H1 (cell line): ENCODE results near the gene DCDC2B. TPM values are rescaled to one million over a fixed set of nuclear protein-coding genes. Genes with fewer than 3 reads are reported as not detected.

ENCODE experiments used
- CTCF ChIA-PET: fragments of 300-600 bp; sonication (Branson Sonifier 250); formaldehyde crosslinking; loops from one replicate; lab custom pipeline; 2021; ENCODE audit not compliant: partially characterized antibody; lab: Charles Lee
- POLR2A ChIA-PET: fragments of 300-600 bp; sonication (Branson Sonifier 250); formaldehyde crosslinking; loops from one replicate; lab custom pipeline; 2021; ENCODE audit warnings: inconsistent platforms; ENCODE audit not compliant: partially characterized antibody; lab: Charles Lee
- DNase-seq, 2 experiments: peaks; one replicate each; pipeline versions ENCODE4 v3.0.0 to v3.0.0-alpha.2; 2010 to 2022; ENCODE audit warnings: low spot score in 2 of 2, low read depth in 1 of 2, mixed read lengths in 1 of 2
- FAIRE-seq: peaks from 2 replicates; lab custom pipeline; 2011; peaks lifted over from hg19 to GRCh38; lab: Jason Lieb, UNC
- H2AFZ ChIP-seq: 2 replicates; pipeline ENCODE4 v1.8.1; 2012; ENCODE audit warnings: low read length, inconsistent platforms
- H2AK5ac ChIP-seq: 2 replicates; pipeline ENCODE4 v1.6.1; 2013; ENCODE audit warnings: low read depth, low read length
- H2BK120ac ChIP-seq: replicated peaks from 2 replicates; pipeline ENCODE3; 2013; ENCODE audit warnings: low read depth, low read length, inconsistent platforms
- H2BK12ac ChIP-seq: 2 replicates; pipeline ENCODE4 v1.6.1; 2013; ENCODE audit warnings: low read depth, low read length
- H2BK15ac ChIP-seq: 2 replicates; pipeline ENCODE4 v1.6.1; 2013; ENCODE audit warnings: low read length
- H2BK20ac ChIP-seq: 2 replicates; pipeline ENCODE4 v1.6.1; 2013; ENCODE audit warnings: low read length
- H2BK5ac ChIP-seq: 2 replicates; pipeline ENCODE4 v1.6.1; 2013; ENCODE audit warnings: low read depth, low read length
- H3K14ac ChIP-seq: 2 replicates; pipeline ENCODE4 v1.6.1; 2013; ENCODE audit warnings: inconsistent platforms; ENCODE audit not compliant: insufficient read length
- H3K18ac ChIP-seq: 2 replicates; pipeline ENCODE4 v1.6.1; 2013; ENCODE audit warnings: low read length; ENCODE audit errors: extremely low read depth
- H3K23ac ChIP-seq: 2 replicates; pipeline ENCODE4 v1.6.1; 2013; ENCODE audit warnings: inconsistent platforms; ENCODE audit not compliant: insufficient read length
- H3K23me2 ChIP-seq: 2 replicates; pipeline ENCODE4 v1.6.1; 2013; ENCODE audit warnings: low read depth, low read length
- H3K27ac ChIP-seq: 2 replicates; pipeline ENCODE4 v1.6.1; 2011; ENCODE audit warnings: low read depth, low read length, inconsistent platforms
- H3K27me3 ChIP-seq, 4 experiments: replicated peaks in 1 of 4; 1 replicate in 1 of 4; 2 replicates in 3 of 4; pipeline versions ENCODE4 v1.6.1 to v1.8.1; 2011 to 2013; ENCODE audit warnings: low read length in 3 of 4, mild to moderate bottlenecking in 3 of 4, inconsistent platforms in 2 of 4, mixed read lengths in 2 of 4, moderate library complexity in 1 of 4; ENCODE audit not compliant: control insufficient read depth in 3 of 4, insufficient read depth in 3 of 4; ENCODE audit errors: extremely low read depth in 1 of 4
- H3K36me3 ChIP-seq, 4 experiments: 2 replicates each; pipeline versions ENCODE4 v1.6.1 to v1.8.1; 2011 to 2013; ENCODE audit warnings: mild to moderate bottlenecking in 4 of 4, low read length in 3 of 4, moderate library complexity in 2 of 4, control low read depth in 1 of 4, inconsistent platforms in 1 of 4; ENCODE audit not compliant: insufficient read depth in 4 of 4, control insufficient read depth in 2 of 4
- H3K4ac ChIP-seq: replicated peaks from 2 replicates; pipeline ENCODE3; 2013; ENCODE audit warnings: low read length, low read depth, mixed read lengths, inconsistent platforms; ENCODE audit not compliant: insufficient read length
- H3K4me1 ChIP-seq, 4 experiments: replicated peaks in 1 of 4; 1 replicate in 1 of 4; 2 replicates in 3 of 4; pipeline versions ENCODE4 v1.6.1 to v1.8.1; 2011 to 2013; ENCODE audit warnings: low read length in 3 of 4, inconsistent platforms in 2 of 4, mixed read lengths in 1 of 4; ENCODE audit not compliant: insufficient read depth in 4 of 4, control insufficient read depth in 3 of 4
- H3K4me2 ChIP-seq, 2 experiments: 2 replicates each; pipeline versions ENCODE4 v1.6.1 to v1.8.1; 2011 to 2013; ENCODE audit warnings: low read depth in 2 of 2, low read length in 2 of 2, control low read depth in 1 of 2, inconsistent platforms in 1 of 2, mild to moderate bottlenecking in 1 of 2; ENCODE audit not compliant: insufficient read depth in 1 of 2
- H3K4me3 ChIP-seq, 4 experiments: fragments of 200-600, 300-600 bp in 1 of 4; sonication (generic), shearing (Covaris generic), sonication (Bioruptor Twin) in 1 of 4; 2 replicates each; pipeline versions ENCODE4 v1.5.1 to v1.8.1; 2011 to 2016; ENCODE audit warnings: low read length in 4 of 4, low read depth in 3 of 4, control low read depth in 2 of 4, inconsistent platforms in 2 of 4, mild to moderate bottlenecking in 2 of 4, mixed read lengths in 1 of 4, moderate library complexity in 1 of 4; ENCODE audit not compliant: insufficient read depth in 2 of 4; ENCODE audit errors: extremely low read depth in 1 of 4
- H3K56ac ChIP-seq: replicated peaks from 2 replicates; pipeline ENCODE3; 2013; ENCODE audit warnings: low read depth, mild to moderate bottlenecking, mixed read lengths, low read length, inconsistent platforms; ENCODE audit not compliant: insufficient read length
- H3K79me1 ChIP-seq: 2 replicates; pipeline ENCODE4 v1.6.1; 2013; ENCODE audit warnings: low read depth, low read length, control low read depth
- H3K79me2 ChIP-seq, 2 experiments: 2 replicates each; pipeline versions ENCODE4 v1.6.1 to v1.8.1; 2012 to 2013; ENCODE audit warnings: low read length in 2 of 2, mild to moderate bottlenecking in 2 of 2, inconsistent platforms in 1 of 2; ENCODE audit not compliant: insufficient read depth in 2 of 2, control insufficient read depth in 1 of 2
- H3K9ac ChIP-seq, 4 experiments: replicated peaks in 1 of 4; 1 replicate in 1 of 4; 2 replicates in 3 of 4; pipeline versions ENCODE4 v1.6.1 to v1.8.1; 2011 to 2013; ENCODE audit warnings: low read depth in 3 of 4, low read length in 3 of 4, control low read depth in 2 of 4, mild to moderate bottlenecking in 2 of 4, moderate library complexity in 2 of 4, inconsistent platforms in 1 of 4; ENCODE audit errors: extremely low read depth in 1 of 4
- H3K9me3 ChIP-seq, 2 experiments: 2 replicates each; pipeline versions ENCODE4 v1.6.1 to v1.8.1; 2012 to 2013; ENCODE audit warnings: mild to moderate bottlenecking in 2 of 2, moderate library complexity in 2 of 2, control low read depth in 1 of 2, inconsistent platforms in 1 of 2, low read depth in 1 of 2, low read length in 1 of 2, mixed read lengths in 1 of 2; ENCODE audit not compliant: insufficient read depth in 2 of 2
- H4K20me1 ChIP-seq, 2 experiments: replicated peaks in 1 of 2; 2 replicates each; pipeline versions ENCODE3 to v1.8.1; 2011 to 2013; ENCODE audit warnings: inconsistent platforms in 2 of 2, low read length in 2 of 2, mild to moderate bottlenecking in 1 of 2; ENCODE audit not compliant: insufficient read depth in 2 of 2, control insufficient read depth in 1 of 2
- H4K5ac ChIP-seq: 2 replicates; pipeline ENCODE4 v1.6.1; 2013; ENCODE audit warnings: low read length, low read depth, mixed read lengths, inconsistent platforms; ENCODE audit not compliant: insufficient read length
- H4K8ac ChIP-seq: 2 replicates; pipeline ENCODE4 v1.8.0; 2013; ENCODE audit warnings: mild to moderate bottlenecking, moderate library complexity, low read length, inconsistent platforms; ENCODE audit not compliant: insufficient read depth; ENCODE audit errors: extremely low read depth
- H4K91ac ChIP-seq: replicated peaks from 2 replicates; pipeline ENCODE3; 2013; ENCODE audit warnings: low read length, mixed read lengths, inconsistent platforms; ENCODE audit not compliant: insufficient read length
- CHD2 ChIP-seq: IDR thresholded peaks from 2 replicates; pipeline ENCODE4 v1.6.1; 2012; ENCODE audit warnings: low read length, improper control_type of control experiment
- EZH2 ChIP-seq: fragments of 200-600 bp; sonication (generic); IDR thresholded peaks from 2 replicates; pipeline ENCODE4 v1.7.1; 2012; ENCODE audit warnings: low read depth, mild to moderate bottlenecking, moderate library complexity, low read length, inconsistent platforms; ENCODE audit not compliant: severe bottlenecking
- JUND ChIP-seq: IDR thresholded peaks from 2 replicates; pipeline ENCODE4 v1.6.1; 2011; ENCODE audit warnings: mild to moderate bottlenecking, improper control_type of control experiment, low read length
- SIN3A ChIP-seq, 2 experiments: IDR thresholded peaks in 1 of 2; conservative IDR thresholded peaks in 1 of 2; 2 replicates each; pipeline ENCODE4 v1.6.1; 2011 to 2012; ENCODE audit warnings: low read length in 2 of 2, improper control_type of control experiment in 1 of 2, low read depth in 1 of 2, mild to moderate bottlenecking in 1 of 2
- SUZ12 ChIP-seq: fragments of 200-600 bp; sonication (generic); IDR thresholded peaks from 2 replicates; pipeline ENCODE4 v1.6.1; 2012; ENCODE audit warnings: mild to moderate bottlenecking, inconsistent platforms, low read length, moderate library complexity, mixed read lengths
- TEAD4 ChIP-seq: IDR thresholded peaks from 2 replicates; pipeline ENCODE4 v1.6.1; 2012; ENCODE audit warnings: low read depth, low read length, inconsistent platforms, mixed read lengths
- WGBS, 2 experiments: shearing (Covaris generic) in 1 of 2; methylation state at CpG; one replicate each; pipeline versions ENCODE4 v1.1.6 to v1.1.7; 2013 to 2015; ENCODE audit warnings: low lambda C conversion rate in 2 of 2, mixed read lengths in 2 of 2, inconsistent platforms in 1 of 2, low coverage in 1 of 2, missing lambda C conversion rate in 1 of 2; ENCODE audit not compliant: insufficient replicate concordance in 2 of 2, insufficient coverage in 1 of 2, insufficient read length in 1 of 2; ENCODE audit errors: extremely low coverage in 1 of 2, missing lambda C conversion rate in 1 of 2; 5-methylcytosine and 5-hydroxymethylcytosine counted together
- polyA plus RNA-seq, 7 experiments: library from polyadenylated mRNA; depleted of rRNA in 3 of 7; stranded (reverse) in 5 of 7; unstranded in 2 of 7; fragments of >200 nt in 5 of 7; fragments of 200-250 nt in 2 of 7; gene quantifications; 1 replicate in 5 of 7; 2 replicates in 1 of 7; 4 replicates in 1 of 7; pipeline versions ENCODE4 v1.2.1 to v1.2.3, GENCODE V29; 2011 to 2013; ENCODE audit warnings: missing spikeins in 2 of 7, mixed read lengths in 2 of 7
- total RNA-seq: library from RNA; stranded (reverse); fragmentation: NEBNext Ultra II Directional; extraction: Animal tissue kit (Norgen Biotek cat#: 25700); gene quantifications from 2 replicates; pipeline ENCODE4 v1.2.1, GENCODE V29; 2021
- TF ChIP-seq, protein P1 (sequence below): IDR thresholded peaks from 2 replicates; pipeline ENCODE4 v1.6.1; 2012; ENCODE audit warnings: low read length, inconsistent platforms

DCDC2B gene
- total and polyA plus RNA-seq, 2 of the 8 experiments (the other 6 are each of a cell fraction or from before 2014, with no cell fraction given): not detected

DNA sequence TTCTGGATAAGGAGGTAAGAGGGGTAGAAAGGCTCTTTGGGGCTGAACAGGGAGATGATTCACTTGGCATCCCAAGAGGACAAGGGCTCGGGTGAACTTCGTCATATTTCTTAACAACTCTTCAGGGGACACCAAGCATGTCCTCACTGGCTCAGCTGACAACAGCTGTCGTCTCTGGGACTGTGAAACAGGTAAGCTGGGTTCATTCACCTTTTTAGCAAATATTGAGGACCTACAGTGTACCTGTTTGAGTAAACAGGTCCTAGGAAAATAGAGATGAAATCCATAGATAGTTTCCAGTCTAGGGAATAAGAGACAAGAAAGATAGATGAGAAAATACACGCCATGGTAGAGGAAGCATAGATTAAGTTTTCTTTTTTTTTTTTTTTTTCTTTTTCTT lies 15.4 kb downstream of the DCDC2B start:
- 93% methylated on average over 4 of the region's 4 CpGs; no CpG with 5 or more reads in 1 of the 2 experiments for WGBS, 2 experiments
- FAIRE-seq: no peak
- TF ChIP-seq CHD2 (no peak), EZH2 (no peak), SUZ12 (no peak), SIN3A (conservative IDR thresholded peaks at IDR 0.05 in 1 of 2, IDR thresholded peaks at IDR 0.05 in 1 of 2; ENCODE audit: low read depth in 1 of 2, low read length in 2 of 2) (no peak), TEAD4 (no peak), JUND (no peak)
- TF ChIP-seq, protein P1, sequence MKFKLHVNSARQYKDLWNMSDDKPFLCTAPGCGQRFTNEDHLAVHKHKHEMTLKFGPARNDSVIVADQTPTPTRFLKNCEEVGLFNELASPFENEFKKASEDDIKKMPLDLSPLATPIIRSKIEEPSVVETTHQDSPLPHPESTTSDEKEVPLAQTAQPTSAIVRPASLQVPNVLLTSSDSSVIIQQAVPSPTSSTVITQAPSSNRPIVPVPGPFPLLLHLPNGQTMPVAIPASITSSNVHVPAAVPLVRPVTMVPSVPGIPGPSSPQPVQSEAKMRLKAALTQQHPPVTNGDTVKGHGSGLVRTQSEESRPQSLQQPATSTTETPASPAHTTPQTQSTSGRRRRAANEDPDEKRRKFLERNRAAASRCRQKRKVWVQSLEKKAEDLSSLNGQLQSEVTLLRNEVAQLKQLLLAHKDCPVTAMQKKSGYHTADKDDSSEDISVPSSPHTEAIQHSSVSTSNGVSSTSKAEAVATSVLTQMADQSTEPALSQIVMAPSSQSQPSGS: no peak

More for the DNA sequence above, 15.4 kb downstream of the DCDC2B start:
- Histone ChIP-seq H3K4me2 (no peak overlapping the region), H3K56ac (no peak overlapping the region), H3K79me2 (peaks cover 0 to 24% of the 10 kb centered on the region in 2 experiments; a peak in 3 of 4 replicates), H3K23ac (no peak overlapping the region), H2BK15ac (no peak overlapping the region), H3K4me3 (no peak overlapping the region), H2BK12ac (no peak overlapping the region), H3K4me1 (peaks cover 0 to 7% (median 2%) of the 10 kb centered on the region in 4 experiments; a peak in 3 of 7 replicates), H3K18ac (no peak overlapping the region), H3K27ac (no peak overlapping the region), H3K79me1 (0 out of 2 replicates have a peak, but pooled peaks cover 2% of the 10 kb centered on the region), H3K23me2 (peaks cover 8% of the 10 kb centered on the region; the same call in 1 of the 2 replicates), H4K91ac (no peak overlapping the region), H4K20me1 (peaks cover 0 to 7% of the 10 kb centered on the region in 2 experiments), H2BK120ac (no peak overlapping the region), H2AK5ac (no peak overlapping the region), H3K14ac (no peak overlapping the region), H3K27me3 (no peaks in the 10 kb centered on the region), H2BK5ac (no peak overlapping the region), H3K4ac (no peak overlapping the region), H3K36me3 (peaks cover 19 to 44% (median 32%) of the 10 kb centered on the region in 4 experiments), H4K5ac (no peak overlapping the region), H3K9me3 (no peaks in the 10 kb centered on the region), H2AFZ (no peak overlapping the region), H2BK20ac (no peak overlapping the region), H3K9ac (no peak overlapping the region), H4K8ac (no peak overlapping the region)
- ChIA-PET CTCF (interaction anchor here (1.0 to 6.8 kb wide), 8 partner anchors 9 to 108 kb away, joined by 3 to 38 read pairs (median 3); partner anchors contain the start of gene FAM167B), POLR2A (interaction anchor here (1.3 to 8.0 kb wide), 5 partner anchors 10 to 129 kb away, joined by 3 to 52 read pairs (median 4); partner anchors contain the start of gene MARCKSL1)
- no peak for DNase-seq
